BE2C (cell line): ENCODE results near the gene LAMC3.

ENCODE experiments used
- DNase-seq: peaks from one replicate; pipeline ENCODE4 v3.0.0-alpha.2; 2020
- H3K27me3 ChIP-seq: fragments of 250-450 bp; sonication (Bioruptor Pico); 2 replicates; pipeline ENCODE4 v1.5.1; 2020; ENCODE audit warnings: mild to moderate bottlenecking
- H3K36me3 ChIP-seq: fragments of 250-450 bp; sonication (Bioruptor Pico); 2 replicates; pipeline ENCODE4 v1.5.1; 2020; ENCODE audit warnings: mild to moderate bottlenecking
- H3K4me1 ChIP-seq: fragments of 250-450 bp; sonication (Bioruptor Pico); 2 replicates; pipeline ENCODE4 v1.5.1; 2020
- H3K4me3 ChIP-seq: 2 replicates; pipeline ENCODE4 v1.5.1; 2011; ENCODE audit warnings: low read depth, low read length
- H3K9me3 ChIP-seq: fragments of 250-450 bp; sonication (Bioruptor Pico); 2 replicates; pipeline ENCODE4 v1.5.1; 2020
- TF ChIP-seq, protein P1 (sequence below): IDR thresholded peaks from 2 replicates; pipeline ENCODE4 v1.5.1; 2012; ENCODE audit warnings: mild to moderate bottlenecking, low read depth, low read length

The LAMC3 gene

DNA sequence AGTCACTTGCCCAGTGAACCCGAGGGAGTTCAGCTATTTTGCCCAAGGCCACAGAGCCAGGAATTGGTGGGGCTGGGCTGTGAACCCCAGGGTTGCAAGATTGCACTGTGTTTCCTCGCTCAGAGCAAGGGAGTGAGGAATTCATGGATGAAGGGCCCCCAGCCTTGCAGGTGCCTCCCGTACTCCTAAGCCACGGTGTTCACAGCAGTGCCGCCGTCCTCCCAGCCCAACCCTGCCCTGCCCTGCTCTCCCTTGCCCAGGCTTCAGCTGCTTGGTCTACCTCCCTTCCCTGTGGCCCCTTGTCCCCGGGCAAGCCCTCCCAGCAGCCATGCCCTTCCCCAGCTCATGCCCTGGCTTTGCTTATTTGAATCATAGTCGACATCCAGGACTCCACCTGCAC is 6.1 kb downstream of the LAMC3 start:
- Histone ChIP-seq H3K4me3 (no peak overlapping the region), H3K27me3 (no peaks in the 10 kb centered on the region), H3K36me3 (no peaks in the 10 kb centered on the region), H3K4me1 (no peaks in the 10 kb centered on the region), H3K9me3 (no peaks in the 10 kb centered on the region; the same call in 1 of the 2 replicates)
- TF ChIP-seq, protein P1, sequence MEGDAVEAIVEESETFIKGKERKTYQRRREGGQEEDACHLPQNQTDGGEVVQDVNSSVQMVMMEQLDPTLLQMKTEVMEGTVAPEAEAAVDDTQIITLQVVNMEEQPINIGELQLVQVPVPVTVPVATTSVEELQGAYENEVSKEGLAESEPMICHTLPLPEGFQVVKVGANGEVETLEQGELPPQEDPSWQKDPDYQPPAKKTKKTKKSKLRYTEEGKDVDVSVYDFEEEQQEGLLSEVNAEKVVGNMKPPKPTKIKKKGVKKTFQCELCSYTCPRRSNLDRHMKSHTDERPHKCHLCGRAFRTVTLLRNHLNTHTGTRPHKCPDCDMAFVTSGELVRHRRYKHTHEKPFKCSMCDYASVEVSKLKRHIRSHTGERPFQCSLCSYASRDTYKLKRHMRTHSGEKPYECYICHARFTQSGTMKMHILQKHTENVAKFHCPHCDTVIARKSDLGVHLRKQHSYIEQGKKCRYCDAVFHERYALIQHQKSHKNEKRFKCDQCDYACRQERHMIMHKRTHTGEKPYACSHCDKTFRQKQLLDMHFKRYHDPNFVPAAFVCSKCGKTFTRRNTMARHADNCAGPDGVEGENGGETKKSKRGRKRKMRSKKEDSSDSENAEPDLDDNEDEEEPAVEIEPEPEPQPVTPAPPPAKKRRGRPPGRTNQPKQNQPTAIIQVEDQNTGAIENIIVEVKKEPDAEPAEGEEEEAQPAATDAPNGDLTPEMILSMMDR, result no peak
- no peak for DNase-seq

DNA sequence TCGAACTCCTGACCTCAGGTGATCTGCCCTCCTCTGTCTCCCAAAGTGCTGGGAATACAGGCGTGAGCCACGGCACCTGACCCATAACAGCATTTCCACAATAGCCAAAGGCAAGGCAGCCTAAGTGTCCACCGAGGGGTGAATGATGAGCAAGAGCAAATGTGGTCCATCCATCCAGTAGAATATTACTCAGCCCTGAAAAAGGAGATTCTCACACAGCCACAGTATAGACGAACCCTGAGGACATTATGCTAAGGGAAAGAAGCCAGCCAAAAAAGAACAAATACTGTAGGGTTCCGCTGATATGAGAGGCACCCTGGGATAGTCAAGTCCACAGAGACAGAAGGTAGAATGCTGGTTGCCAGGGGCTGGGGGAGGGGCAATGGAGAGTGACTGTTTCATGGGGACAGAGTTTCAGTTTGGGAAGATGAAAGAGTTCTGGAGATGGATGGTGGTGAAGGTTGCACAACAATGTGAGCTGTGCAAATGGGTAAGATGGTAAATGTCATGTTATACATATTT is 7.0 kb downstream of the LAMC3 start:
- Histone ChIP-seq H3K4me1 (no peaks in the 10 kb centered on the region), H3K9me3 (no peaks in the 10 kb centered on the region; the same call in 1 of the 2 replicates), H3K4me3 (no peak overlapping the region), H3K27me3 (no peaks in the 10 kb centered on the region), H3K36me3 (no peaks in the 10 kb centered on the region)
- DNase-seq, result no peak
- TF ChIP-seq, protein P1, result no peak

DNA sequence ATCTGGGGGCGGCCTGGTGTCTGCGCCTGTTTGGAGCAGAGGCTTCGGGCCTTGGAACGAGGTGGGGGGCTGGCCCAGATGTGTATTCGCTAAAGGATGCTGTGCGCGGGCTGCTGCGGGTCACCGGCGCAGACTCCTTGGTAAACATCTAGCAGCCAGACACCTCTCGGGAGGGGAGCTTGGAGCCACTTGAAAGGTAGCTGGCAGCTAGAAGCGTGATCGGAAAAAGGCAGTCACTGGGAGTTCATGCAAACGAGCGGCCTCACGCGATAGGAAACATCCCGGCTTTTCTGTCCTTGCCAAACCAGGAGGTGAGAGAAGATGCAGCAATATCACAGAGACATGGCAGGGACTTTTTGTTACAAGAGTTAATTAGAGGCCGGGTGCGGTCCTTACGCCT is 8.1 kb downstream of the LAMC3 start:
- Histone ChIP-seq H3K36me3 (no peaks in the 10 kb centered on the region), H3K9me3 (no peaks in the 10 kb centered on the region; the same call in 1 of the 2 replicates)

DNA sequence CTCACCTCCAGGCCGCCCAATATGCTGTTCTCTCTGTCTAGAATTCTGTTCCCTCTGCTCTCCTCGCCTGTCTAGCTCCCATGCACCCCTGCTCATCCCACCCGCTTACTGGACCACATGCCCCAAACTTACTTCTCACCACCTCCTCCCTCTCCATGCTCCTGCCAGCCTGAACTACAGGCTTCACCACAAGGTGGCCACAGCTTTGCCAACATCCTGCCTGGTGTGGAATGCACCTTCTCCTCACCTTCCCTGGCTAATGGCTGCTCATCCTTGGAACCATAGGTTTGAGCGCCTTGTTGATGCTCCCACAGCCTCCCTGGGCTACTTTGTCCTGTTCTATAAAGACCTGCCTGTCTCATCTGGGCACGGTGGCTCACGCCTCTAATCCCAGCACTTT is 9.6 kb downstream of the LAMC3 start:
- Histone ChIP-seq H3K27me3 (no peaks in the 10 kb centered on the region), H3K9me3 (no peaks in the 10 kb centered on the region; the same call in 1 of the 2 replicates), H3K4me1 (no peaks in the 10 kb centered on the region), H3K4me3 (no peak overlapping the region), H3K36me3 (no peaks in the 10 kb centered on the region)
- TF ChIP-seq, protein P1, result peak; percentile 42
- DNase-seq, result no peak

More for the DNA sequence above, 8.1 kb downstream of the LAMC3 start:
- H3K4me1 ChIP-seq, result no peaks in the 10 kb centered on the region
- H3K27me3 ChIP-seq, result no peaks in the 10 kb centered on the region
- no peak overlapping the region for H3K4me3 ChIP-seq
- TF ChIP-seq, protein P1, result no peak
- DNase-seq, result no peak

DNA sequence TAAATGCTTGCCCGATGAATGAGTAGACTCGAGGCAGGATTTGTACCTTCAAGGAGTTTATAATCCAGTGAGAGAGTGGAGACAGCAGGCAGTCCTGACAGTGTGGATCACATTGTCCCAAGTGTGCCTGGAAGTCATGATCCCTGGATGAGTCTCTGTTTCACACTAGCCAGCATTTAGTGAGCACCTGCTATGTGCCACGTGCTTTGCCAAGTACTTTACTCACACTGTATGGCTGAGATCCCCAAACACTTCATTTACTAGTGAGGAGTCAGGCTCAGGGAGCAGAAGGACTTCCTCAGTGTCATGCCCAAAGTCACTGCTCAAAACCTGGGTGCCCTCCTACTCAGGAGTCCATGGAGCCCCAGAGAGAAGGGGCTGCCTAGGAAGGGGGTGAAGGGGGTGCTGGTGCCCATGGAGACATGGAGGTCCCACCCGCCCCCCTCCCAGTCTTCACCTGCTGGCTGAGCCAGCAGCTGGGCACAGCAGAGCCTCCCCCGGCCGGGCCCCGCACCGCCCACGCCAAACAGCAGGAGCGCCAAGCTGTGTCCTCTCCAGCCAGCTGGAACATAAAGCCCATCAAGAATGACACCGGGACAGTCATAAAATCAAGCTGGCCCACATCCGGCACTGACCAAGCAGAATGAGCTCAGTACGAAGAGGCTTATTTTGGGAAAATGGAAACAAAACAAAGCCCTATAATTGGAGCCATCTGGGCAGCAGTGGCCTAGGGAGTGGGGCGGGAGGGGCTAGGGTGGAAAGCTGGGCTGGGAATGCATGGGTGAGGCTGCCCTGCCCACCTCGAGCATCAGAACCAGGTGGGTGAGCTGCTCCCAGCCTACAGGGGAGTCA is 10.6 kb downstream of the LAMC3 start:
- no peaks in the 10 kb centered on the region for H3K27me3 ChIP-seq
- H3K4me1 ChIP-seq, result no peaks in the 10 kb centered on the region
- no peak for DNase-seq

More for the DNA sequence above, 10.6 kb downstream of the LAMC3 start:
- no peak overlapping the region for H3K4me3 ChIP-seq
- H3K36me3 ChIP-seq, result no peaks in the 10 kb centered on the region
- TF ChIP-seq, protein P1, result no peak
- no peaks in the 10 kb centered on the region; the same call in 1 of the 2 replicates for H3K9me3 ChIP-seq
